ENCODE measurements around the gene PLEKHA3. TPM values are rescaled to one million over a fixed set of nuclear protein-coding genes. Genes with fewer than 3 reads are reported as not detected.

PLEKHA3 gene
- total and polyA plus RNA-seq, 9 of the 15 experiments (the other 6 are each of a cell fraction or from before 2014, with no cell fraction given): 2.3 to 23.4 (median 10.5) TPM

DNA sequence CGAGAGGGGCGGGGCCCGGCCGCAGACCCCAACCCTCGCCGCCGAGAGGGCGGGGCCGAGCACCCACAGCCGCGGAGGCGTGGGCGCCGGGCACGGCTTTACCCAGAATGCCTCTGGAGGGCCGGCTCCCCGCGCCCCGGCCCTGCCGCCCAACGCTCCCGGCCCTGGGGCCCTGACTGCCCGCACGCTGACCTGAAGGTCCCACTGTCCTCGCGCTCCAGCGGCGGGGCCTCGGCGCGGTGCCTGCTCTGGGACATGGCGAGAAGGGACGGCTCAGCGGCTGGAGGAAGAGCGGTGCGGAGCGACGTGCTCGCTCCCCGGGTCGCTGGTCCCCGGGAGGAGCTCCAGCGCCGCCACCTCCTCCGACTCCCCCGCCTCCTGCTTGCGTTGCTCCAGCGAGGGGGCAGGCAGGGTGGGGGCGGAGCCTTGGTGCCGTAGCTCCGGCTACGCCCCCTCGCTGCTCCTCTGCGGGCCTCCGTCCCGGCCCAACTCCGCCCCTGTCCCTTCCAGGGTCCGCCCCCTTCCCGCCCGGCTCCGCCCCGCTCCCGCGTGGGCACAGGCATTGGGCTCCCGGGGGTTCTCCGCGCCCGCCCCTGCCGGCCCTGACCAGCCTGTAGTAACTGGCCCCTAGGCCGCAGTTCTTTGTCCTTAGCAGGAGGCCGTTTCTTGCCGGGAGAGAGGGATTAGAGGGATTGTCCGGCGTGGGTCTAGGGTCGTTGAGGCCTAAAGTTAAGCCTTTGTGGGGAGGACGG, 29.3 kb upstream of the PLEKHA3 start, which contains the start of the genes PJVK and PRKRA (continued):
- TF ChIP-seq, protein P1, sequence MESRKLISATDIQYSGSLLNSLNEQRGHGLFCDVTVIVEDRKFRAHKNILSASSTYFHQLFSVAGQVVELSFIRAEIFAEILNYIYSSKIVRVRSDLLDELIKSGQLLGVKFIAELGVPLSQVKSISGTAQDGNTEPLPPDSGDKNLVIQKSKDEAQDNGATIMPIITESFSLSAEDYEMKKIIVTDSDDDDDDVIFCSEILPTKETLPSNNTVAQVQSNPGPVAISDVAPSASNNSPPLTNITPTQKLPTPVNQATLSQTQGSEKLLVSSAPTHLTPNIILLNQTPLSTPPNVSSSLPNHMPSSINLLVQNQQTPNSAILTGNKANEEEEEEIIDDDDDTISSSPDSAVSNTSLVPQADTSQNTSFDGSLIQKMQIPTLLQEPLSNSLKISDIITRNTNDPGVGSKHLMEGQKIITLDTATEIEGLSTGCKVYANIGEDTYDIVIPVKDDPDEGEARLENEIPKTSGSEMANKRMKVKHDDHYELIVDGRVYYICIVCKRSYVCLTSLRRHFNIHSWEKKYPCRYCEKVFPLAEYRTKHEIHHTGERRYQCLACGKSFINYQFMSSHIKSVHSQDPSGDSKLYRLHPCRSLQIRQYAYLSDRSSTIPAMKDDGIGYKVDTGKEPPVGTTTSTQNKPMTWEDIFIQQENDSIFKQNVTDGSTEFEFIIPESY (CRISPR knock-in tag; IDR thresholded peaks at IDR 0.05): no peak; the same call in none of the 2 replicates
- no peak for TF ChIP-seq ETV1 (tag; conservative IDR thresholded peaks at IDR 0.05; ENCODE audit: low read depth)
- TF ChIP-seq KLF6 (CRISPR knock-in tag; IDR thresholded peaks at IDR 0.05; ENCODE audit: borderline replicate concordance): no peak
- TF ChIP-seq CTCF (IDR thresholded peaks at IDR 0.05 in 2 of 3, conservative IDR thresholded peaks at IDR 0.05 in 1 of 3; ENCODE audit: insufficient read depth in 2 of 3, low read depth in 1 of 3, low read length in 3 of 3): peak in 2 of 3 experiments; percentile 9 to 14; a peak in 1 of 6 replicates
- TF ChIP-seq ATF7 (IDR thresholded peaks at IDR 0.05): peak; percentile 90
- no peak for TF ChIP-seq KDM1A (IDR thresholded peaks at IDR 0.05)
- peak; percentile 73; the same call in 1 of the 2 replicates for TF ChIP-seq POLR2AphosphoS2 (IDR thresholded peaks at IDR 0.05; ENCODE audit: low read length)
- peak; percentile 60; the same call in 1 of the 2 replicates for TF ChIP-seq ZBED1 (IDR thresholded peaks at IDR 0.05)
- TF ChIP-seq NFYB (IDR thresholded peaks at IDR 0.05; ENCODE audit: extremely low read depth, insufficient read length): no peak
- peak in 1 of 2 experiments; percentile 44 for TF ChIP-seq AFF1 (IDR thresholded peaks at IDR 0.05; ENCODE audit: low read depth in 1 of 2, partially characterized antibody in 2 of 2)
- peak; percentile 65 for TF ChIP-seq L3MBTL2 (IDR thresholded peaks at IDR 0.05)
- TF ChIP-seq FOXJ2 (tag; IDR thresholded peaks at IDR 0.05): peak; percentile 60; the same call in 1 of the 2 replicates
- TF ChIP-seq NR4A1 (CRISPR knock-in tag; IDR thresholded peaks at IDR 0.05): peak; percentile 73; the same call in 1 of the 2 replicates
- peak; percentile 53; the same call in 1 of the 2 replicates for TF ChIP-seq NR4A1 (tag; IDR thresholded peaks at IDR 0.05)
- no peak for TF ChIP-seq MEF2A (IDR thresholded peaks at IDR 0.05; ENCODE audit: control insufficient read depth, low read depth, low read length)
- TF ChIP-seq POLR3A (IDR thresholded peaks at IDR 0.05; ENCODE audit: borderline replicate concordance, extremely low read depth, insufficient read depth, insufficient read length): no peak
- TF ChIP-seq SOX6 (IDR thresholded peaks at IDR 0.05): peak; percentile 42; the same call in 1 of the 2 replicates
- TF ChIP-seq ZNF586 (CRISPR knock-in tag; conservative IDR thresholded peaks at IDR 0.05): no peak
- TF ChIP-seq SMC3 (conservative IDR thresholded peaks at IDR 0.05; ENCODE audit: insufficient read depth, low read depth, low read length): no peak
